Limb (tissue), 2 donors: ENCODE results near the gene ZNF423.

Experiments used
- DNase-seq, 2 donors: peaks; one replicate each; pipeline ENCODE4 v3.0.0-alpha.2; 2016; ENCODE audit errors: extremely low spot score in 2 of 2

ZNF423 gene

DNA sequence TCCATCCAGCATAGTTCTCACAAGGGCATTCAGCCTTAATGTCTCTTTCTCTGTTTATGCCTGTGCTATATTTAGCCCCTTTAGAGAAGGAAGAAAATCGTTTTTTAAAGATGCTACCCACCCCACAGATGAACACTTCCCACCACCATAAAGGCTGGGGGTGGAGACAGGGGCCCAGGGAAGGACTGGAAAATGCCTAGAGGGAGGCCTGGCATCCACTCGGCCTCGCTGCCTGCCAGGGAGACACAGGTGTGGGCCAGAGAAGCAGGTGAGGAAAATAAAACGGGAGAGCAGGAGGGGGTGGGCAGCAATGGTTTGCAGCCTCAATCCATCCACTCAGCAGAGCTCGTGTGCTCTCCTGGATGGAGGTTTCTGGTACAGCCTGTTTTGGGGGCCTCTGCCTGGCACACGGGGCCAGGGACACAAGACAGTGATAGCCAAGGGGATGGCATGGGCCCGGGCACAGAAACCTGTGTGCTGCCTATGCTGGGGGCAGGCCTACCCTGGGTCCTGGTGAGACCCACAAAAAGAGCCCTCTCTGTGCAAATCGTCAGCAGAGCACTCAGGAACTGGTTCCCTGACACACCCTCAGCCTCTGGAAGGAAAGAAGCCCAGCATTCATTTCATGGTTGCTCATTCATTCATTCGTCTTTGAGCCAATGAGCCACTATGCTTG is 360.9 kb downstream of the ZNF423 start:
- DNase-seq = peak in 1 of 2 donors; percentile 24

DNA sequence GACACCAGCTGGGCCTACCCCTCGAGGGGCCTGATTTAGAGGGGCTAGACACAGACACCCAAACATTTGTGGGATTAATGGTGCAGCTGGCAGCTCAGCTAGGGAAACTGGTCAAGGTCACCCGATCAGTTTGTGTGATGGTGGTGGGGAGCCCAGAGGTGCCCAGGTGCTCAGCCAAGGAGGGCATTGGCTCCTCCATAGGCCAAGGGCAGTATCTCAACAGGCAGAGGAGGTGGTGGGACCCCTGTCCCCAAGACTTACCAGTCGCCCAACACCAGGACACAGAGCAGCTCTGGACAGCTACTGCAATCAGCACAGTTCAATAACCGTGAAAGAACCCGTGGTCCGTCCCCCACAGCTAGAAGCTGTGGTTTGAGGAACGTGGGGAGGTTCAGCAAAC is 361.4 kb downstream of the ZNF423 start:
- no peak for DNase-seq

DNA sequence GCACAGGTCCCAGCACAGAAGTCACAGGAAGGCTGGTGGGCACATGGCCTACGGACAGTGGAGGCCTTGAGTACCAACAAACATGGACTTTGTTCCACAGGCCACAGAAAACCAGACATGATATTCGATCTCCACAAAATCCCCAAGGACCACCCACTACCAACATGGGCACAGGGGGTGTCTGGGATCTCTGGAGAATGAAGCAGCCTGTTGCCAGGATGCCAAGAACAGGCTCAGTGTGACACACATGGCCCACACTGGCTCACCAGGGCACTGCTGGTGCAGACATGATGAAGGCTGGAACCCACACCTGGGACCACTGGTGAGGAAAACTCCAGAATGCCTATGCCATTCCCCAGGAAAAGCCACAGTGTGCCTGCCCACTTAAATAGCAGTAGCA is 362.1 kb downstream of the ZNF423 start:
- no peak for DNase-seq

DNA sequence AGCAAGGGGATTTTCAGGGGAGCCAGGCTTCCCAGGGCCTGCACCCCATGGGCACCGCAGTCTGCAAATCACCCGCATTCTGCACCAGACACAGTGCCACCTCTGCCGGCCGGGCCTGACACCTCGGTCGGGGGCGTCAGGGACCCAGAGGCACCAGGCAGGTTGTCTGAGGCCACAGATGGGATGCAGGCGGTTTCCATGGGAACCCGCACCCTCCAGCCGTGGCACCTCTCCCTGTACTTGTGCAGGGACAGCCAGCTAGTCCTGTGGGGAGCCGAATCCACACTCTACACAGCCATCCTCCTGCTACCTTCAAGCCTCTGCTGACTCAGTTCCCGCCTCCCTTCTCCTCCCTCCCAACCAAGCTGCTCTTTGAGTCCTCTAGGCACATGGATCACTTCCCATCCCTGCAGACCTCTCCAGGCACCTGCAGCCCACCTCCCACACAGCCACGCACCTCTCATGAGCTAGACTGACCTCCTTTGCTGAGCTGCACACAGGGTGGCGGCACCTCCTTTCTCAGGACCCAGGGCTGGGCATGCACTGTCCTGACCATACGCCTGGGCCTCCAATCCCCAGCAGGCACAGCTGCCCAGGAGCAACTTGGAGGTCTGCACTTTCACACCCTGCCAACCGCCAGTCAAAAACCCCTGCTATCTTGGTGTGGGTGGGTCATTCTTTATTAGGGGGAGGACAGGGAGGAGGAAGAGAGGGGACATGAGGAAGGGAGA is 362.9 kb downstream of the ZNF423 start:
- no peak for DNase-seq

DNA sequence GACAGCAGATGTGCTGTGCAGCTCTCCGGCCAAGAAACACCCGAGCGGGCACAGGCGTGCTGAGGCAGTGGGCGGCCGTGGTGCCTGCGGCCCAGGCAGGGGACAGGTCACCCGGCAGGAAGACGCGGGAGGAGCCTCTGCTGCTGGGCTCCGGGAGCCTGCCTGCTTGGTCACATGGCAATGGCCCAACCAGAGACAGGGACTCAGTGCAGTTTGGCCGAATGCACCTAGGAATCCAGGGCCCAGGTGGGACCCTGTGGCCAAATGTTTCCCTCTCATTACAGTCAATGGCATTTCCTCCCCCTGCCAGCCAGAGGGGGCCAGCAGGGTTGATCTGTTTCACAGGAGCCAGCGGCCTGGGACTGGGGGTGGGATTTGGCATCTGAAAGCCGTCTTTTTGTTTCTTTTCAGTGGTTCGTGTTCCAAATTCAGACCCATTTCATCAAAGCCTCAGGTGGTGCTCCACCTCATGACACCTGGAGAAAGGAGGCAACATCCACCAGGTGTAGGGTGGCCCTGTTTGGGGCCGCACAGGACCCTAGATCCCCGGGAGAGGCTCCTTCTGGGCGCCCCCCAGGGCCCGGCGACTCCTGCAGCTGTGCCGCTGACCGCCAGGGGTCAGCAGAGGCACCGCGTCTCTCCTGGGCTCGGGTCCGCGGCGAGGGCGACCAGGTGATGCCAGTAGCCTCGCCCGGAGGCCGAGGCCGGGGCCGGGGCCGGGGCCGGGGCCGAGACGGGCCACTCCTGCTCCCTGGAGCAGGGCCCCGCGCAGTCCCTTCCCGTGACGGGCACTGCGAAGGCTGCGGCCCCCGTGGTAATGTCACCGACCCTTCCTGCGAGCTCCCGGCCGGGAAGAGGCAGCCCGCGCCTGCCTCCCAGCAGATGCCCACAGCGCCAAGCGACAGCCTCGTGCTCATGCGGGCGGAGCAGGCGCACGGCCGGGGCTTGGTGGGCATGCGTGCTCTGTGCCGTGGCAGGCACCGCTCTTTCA is 363.8 kb downstream of the ZNF423 start:
- peak; percentile 36 to 79 for DNase-seq

DNA sequence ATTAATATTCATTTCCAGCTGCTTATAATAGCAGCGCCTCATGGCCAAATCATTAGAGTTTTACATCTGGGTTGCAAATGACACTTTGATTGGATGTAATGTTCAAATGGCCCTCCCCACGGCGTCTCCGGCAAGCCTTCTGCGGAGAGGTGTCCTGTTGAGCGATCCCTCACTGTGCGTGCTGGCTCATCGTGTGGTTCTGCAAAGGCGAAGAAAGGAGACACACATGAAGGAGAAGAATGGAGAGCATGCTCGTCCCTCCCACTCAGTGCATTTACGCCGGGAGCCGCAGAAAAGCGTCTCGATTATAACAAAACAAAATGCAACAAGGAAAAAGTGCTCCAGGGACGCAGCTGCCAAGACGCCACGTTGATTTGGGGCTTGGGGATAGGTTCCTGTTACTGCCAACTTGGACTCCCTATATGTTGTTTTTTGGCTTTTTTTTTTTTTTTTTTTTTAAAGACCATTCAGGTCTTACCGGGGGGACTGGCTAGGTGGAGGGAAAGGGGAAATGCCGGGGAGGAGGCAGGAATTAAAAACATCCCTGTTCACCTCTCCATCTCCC is 364.7 kb downstream of the ZNF423 start:
- DNase-seq = no peak

DNA sequence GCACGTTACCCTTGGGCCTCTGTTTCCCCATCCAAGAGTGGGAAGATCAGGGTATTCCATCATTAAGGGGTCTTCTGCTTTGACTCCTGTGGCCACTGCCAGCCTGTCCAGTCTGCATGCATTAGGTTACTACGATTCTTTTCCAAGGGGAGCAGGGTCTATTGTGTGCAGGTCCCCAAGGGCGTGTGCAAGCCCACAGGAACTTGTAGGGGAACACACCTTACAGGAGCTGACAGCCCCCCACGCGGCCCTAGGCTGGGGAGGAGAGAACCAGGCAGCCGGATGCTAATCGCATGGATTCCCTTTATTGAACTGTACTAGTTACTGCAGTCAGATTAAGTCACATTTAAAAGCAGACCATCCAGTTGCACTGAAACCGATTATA is 365.6 kb downstream of the ZNF423 start:
- DNase-seq = no peak

DNA sequence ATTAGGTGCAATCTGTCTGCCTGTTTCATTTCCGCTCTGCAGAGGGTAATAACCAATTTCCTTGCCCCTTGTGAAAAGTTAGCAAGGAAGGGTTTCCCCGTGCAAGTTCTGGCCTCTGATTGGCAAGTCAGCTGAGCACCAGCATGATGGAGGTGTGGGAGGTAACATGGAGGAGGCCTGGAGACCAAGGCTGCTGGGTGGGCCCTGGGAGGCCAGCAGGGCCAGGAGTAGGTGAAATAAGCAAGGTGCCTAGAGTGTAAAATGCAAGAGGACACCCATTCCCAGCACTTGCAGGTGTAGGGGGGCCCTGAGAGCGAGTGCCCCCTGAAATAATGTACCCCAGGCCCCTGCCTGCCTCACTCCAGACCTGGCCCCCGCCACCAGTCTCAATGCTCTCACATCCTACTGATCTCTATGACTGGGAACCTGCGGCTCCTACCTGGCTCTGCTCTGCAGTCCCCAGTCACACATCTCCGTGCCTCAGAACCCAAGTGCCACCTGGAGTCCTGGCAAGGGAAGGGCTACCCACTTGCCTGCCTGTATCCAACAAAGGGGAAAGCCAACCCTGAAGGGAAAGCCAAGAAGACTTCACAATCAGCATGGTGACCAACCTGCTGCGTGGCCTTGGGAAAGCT is 366.1 kb downstream of the ZNF423 start:
- no peak for DNase-seq

DNA sequence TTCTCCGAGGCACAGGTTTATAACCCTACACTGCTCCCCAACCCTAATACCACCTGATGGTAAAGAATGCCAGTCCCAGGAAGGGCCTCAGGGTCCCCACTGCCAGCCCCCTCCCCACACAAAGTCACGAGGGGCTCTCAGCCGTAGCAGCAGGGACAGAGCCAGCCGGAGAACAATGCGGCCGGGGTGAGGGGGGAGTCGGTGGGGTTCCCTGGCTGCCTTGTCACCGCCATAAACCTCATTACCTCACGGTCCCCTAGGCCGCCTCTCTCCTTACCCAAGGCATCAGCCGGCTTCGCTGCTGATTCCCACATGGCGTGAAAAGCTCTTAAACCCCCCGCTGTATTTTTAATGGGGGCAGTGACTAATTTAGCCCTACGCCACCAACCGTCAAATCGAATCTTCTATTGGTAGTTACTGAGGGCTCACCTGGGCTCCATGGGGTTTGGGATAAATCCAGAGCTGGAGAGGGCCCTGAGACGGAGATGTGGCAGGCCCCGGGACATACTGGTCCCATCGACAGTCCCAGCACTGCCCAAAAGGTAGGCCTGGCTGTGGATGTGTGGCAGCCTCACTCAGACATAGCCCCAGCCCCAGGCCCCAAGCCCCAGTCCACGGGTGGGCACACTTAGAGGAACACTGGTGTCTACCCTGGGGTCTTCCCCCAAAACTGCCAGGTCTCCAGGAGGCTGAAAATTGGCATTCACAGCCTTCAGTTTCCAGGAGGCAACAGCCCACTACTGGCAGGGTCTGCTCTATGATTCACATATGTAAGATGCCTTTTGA is 367.0 kb downstream of the ZNF423 start:
- no peak for DNase-seq

DNA sequence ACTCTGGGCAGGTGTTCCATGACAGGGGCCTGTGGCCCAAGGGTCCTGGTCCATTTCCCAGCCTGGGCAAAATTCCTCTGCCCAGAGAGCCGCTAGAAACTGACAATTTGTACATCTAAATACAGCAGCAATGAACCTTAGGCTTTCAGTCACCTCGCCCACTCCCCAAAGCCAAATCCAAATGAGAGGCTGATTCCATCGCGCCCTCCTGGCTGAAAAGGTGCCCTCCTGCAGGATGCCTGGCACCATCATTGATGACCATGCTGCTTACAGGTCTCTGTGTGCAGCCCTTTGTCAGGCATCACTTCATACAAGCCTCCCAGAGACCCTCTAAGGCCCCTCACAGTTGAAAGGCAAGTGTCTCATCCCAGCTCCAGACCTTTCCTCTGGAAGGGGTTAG is 367.6 kb downstream of the ZNF423 start:
- no peak for DNase-seq

DNA sequence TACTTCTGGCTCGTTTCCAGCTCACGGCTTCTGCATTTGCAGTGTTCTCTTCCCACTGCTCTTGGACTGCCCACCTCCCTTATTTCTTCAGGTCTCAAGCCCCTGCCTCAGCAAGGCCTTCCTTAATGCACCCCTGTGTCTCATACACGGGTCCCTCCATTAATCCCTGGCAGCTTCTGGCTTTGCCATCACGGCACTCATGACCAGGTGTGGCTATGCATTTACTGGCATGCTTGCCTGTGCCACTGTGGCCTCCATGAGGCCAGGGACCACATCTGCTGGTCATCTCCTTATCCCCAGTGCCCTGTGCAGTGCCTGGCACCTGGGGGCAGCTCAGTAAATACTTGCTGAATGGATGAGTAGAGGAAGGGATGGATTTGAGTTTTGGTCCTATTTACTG is 368.2 kb downstream of the ZNF423 start:
- DNase-seq = no peak

DNA sequence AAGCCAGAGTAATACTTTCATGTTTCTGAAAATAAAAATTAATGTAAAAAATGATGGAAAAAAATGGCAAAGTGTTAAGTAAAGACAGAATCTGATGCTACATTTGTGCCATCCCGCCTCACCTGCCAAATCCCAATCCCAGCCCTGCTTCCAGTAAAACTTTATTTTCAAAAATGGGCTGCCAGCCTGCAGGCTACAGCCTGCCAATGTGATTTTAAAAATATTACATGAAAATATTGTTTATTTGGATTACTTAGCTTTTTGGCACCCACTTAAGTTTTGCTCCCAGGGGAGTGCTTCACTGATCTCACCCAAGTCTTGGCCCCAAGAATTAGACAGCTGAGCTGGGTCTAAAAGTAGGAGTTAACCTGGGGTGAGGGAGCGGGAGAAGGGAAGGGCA is 369.5 kb downstream of the ZNF423 start:
- no peak for DNase-seq

DNA sequence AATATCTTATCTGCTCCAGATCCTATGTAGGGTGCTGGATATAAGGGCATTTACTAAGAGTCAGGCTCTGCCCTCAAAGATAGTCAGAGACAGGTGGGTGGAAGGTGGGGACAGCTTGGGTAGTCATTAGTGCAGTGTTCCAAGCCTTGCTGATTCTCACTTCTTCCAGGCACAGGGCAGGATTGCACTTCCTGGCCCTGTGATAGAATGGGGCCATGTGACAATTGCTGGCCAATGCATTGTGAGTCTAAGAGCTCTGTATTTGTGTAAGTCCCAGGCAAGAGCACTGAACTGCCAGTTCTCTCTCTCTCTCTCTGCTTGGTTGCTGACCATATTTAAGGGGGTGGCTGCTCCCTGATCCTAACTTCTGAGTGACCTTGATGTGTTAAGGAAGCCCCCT is 370.2 kb downstream of the ZNF423 start:
- no peak for DNase-seq

DNA sequence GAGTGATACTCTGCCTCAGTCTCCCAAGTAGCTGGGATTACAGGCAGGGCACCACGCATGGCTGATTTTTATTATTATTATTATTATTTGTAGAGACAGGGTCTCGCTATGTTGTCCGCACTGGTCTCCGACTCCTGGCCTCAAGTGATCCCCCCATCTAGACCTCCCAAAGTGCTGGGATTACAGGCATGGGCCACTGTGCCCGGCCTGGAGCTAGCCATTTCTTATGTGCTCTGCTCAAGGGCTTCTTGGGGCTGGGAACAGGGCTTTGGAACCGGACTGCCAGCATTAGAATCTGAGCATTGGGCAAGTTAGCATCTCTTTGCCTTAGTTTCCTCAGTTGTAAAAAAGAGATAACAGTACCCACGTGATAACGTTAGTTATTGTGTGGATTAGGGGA is 371.0 kb downstream of the ZNF423 start:
- DNase-seq = no peak

DNA sequence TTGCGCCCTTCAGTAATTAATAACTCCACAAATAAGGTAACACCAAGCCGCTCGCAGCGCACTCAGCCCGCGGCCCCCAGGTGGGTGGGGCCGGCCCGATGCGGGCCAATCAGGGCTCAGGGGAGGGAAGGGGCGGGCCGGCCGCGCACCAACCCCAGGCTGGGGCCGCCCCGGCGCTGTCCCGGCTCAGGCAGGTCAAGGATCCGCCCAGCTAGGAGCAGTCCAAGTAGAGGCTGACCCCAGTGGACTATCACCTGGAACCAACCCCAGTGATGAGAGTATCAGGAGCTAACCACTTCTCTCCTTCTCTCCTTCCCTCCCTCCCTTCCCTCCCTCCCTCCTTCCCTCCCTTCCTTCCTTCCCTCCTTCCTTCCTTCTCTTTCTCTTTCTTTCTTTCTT is 371.5 kb downstream of the ZNF423 start:
- DNase-seq = peak; percentile 64 to 68

DNA sequence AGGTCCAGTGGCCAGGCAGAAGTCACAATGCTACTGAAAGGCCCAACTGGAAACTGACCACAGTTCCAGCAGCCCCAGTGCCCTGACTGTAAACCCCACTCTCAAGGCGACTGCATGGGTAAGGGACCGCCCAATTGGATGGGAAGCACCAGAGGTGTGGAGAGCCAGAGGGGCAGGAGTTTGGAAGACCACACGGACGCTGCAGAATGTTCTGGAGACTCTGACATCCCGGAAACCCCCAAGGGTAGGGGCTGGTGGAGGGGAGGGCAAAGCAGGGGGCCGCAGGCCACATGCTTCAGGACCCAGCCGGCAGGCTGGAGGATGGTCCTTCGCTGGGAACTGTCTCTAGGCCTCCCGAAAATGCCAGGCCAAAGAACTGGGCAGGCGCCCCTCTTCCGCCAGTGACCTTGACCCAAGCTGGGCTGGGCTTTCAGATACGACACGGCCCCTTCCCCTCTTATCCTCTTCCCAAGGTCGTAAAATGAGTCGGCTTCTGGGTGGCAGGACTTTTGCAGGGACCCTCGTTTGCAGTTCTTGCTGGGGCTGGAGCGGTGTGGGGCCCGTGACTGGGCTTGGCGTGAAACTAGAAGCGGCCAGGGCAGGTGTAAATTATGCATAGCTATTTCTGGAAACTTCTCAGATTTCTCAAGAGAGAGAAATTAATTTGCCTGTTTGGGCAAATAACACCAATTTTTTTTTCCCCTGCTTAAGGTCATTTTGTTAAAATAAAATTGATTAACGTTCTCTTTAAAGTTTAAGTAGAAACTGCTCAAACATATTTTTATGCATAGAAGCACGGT is 372.1 kb downstream of the ZNF423 start:
- DNase-seq = no peak

DNA sequence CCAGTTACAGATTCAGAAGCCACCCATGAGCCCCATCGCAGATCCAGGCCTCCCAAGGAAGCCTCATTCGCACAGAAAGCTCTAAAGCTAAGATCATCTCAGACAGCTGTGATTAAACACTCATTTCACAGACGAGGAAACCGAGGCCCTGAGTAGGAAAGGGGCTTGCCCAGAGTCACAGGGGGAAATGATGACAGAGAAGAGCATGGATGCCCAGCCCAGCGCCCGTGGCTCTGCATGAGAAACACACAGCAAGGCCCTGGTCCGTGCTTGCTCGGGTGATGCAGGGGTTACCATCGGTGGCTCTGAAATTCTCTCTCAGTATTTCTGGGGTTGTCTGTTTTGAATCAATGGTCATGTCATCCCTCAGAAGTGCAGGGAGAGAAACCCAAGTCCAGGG is 372.7 kb downstream of the ZNF423 start:
- DNase-seq = no peak

DNA sequence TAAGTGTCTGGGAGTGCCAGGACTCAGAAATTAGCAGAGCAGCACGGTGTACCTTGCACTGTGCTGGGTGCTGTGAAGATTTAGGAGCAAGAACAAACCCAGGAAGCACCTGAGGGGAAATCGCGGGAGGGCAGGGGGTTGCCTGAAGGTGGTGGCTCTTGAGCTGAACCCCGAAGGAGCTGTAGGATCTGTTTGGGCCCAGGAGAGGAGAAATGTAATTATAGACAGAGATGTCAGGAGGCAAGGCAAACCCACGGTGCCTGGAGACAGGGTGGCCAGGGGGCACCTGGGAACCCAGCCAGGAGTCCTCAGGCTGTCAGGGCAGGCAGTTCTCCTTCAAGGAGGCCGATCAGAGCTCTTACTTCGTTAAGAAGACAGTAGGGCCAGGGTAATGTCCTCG is 373.2 kb downstream of the ZNF423 start:
- no peak for DNase-seq

DNA sequence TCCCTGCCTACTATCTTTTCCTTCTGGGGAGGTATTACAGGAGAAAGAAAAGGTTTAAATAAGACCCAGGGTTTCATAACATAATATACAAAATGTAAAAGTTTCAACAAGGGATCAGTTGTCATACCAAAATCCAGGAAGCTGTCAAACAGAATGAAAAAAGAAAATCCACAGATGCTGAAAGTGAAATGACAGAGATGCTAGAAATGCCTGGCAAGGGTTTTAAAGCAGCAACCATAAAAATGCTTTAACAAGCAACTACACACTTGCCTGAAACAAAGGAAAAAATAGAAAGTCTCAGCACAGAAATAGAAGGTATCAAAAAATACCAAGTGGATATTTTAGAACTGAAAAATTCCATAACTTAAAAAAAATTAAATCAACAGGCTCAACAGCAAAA is 377.3 kb downstream of the ZNF423 start:
- no peak for DNase-seq

DNA sequence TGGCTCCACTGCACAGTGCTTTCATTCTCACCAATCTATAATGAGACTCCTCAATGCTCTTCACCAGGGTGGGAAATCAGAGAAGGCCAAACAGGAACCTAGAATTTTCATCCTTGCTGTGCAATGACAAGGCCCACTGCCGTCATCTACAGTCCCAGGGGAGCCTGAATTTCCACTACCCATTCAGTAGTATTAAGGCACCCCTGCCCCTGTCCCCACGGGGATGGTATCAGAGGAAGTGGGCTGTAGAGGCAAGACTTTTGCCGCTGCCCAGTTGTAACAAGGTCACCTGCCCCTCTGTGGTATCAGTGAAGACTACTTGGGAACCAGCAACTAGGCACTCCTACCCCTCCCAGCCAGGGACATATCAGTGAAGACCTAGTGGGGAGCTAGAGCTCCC is 377.8 kb downstream of the ZNF423 start:
- no peak for DNase-seq
